ENCODE results near the gene PHLDB2. TPM values are rescaled to one million over a fixed set of nuclear protein-coding genes. Genes with fewer than 3 reads are reported as not detected.

Gene PHLDB2
- total and polyA plus RNA-seq, 2 of the 8 experiments (the other 6 are each of a cell fraction or from before 2014, with no cell fraction given), result 5.8 to 22.6 TPM

- TF ChIP-seq BCL11A (IDR thresholded peaks at IDR 0.05; ENCODE audit: low read depth in 2 of 2, low read length in 2 of 2) (no peak), RNF2 (IDR thresholded peaks at IDR 0.05; ENCODE audit: borderline replicate concordance, low read depth, low read length, missing control alignments, poor library complexity, severe bottlenecking) (no peak), JUN (IDR thresholded peaks at IDR 0.05; ENCODE audit: low read depth, low read length) (no peak), KDM4A (IDR thresholded peaks at IDR 0.05; ENCODE audit: low read depth, low read length, severe bottlenecking) (no peak), CBX5 (IDR thresholded peaks at IDR 0.05; ENCODE audit: low read depth, low read length) (no peak)
Measured at GRCh38 chr3:111819927-111820326, 39.1 kb upstream of the PHLDB2 start (continued).

Measured in H1 (cell line).